ENCODE data around the gene GFPT1.

GFPT1 gene

DNA sequence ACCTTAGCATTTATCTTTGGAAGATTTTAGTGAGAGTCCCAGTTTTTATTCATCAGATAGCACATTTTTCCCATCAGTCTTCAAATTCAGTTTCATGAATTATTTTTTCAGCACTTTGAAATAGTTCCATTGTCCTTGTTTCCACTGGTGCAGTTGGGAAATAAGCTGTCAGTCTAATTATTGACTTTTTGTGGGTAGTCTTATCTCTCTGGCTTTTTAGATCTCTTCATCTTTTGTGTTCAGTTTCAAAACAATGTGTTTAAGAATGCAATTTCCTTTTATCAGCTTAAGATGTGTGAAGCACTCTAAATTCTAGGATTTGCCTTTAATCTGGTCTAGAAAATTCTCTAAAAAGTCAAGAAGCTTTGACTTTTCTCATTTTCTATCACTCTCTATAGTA, 70.5 kb downstream of the GFPT1 start:
- DNase-seq (ENCODE audit: low read depth) = no peak

DNA sequence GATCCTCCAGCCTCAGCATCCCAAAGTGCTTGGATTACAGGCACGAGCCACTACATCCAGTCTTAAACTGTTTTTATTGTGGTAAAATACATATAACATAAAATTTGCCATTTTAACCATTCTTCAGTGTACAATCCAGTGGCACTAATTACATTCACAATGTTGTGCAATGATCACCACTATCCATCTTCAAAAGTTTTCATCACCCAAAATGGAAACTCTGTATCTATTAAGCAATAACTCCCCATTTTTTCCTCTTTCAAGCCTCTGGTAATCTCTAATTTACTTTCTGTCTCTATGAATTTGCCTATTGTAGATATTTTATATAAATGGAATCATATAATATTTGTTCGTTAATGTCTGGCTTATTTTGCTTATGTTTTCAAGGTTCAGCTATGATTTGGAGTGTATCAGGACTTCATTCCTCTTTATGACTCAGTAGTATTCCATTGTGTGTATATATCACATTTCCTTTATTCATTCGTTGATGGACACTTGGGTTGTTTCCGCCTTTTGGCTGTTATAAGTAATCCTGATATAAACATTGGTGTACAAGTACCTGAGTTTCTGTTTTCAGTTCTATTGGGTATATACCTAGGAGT, 71.8 kb downstream of the GFPT1 start:
- DNase-seq (ENCODE audit: low read depth) = no peak

DNA sequence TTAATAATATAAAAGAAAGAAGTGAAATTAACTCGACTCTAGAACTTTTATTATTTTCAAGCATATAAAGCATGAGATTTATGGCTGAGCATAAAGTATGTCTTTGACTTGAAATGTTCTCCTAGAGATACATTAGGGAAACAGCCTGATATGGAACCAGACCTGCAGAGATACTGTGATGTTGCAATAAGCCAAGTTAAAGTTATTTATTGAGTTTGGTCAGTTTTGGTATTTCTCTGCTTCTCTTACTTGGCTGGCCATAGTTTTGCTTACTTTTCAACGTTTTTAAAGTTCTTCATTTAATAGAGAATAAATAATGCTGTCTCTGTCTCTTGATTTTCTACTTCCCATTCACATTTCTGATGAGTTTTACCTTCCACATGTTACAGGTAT, 76.0 kb downstream of the GFPT1 start:
- DNase-seq (ENCODE audit: low read depth) = no peak

DNA sequence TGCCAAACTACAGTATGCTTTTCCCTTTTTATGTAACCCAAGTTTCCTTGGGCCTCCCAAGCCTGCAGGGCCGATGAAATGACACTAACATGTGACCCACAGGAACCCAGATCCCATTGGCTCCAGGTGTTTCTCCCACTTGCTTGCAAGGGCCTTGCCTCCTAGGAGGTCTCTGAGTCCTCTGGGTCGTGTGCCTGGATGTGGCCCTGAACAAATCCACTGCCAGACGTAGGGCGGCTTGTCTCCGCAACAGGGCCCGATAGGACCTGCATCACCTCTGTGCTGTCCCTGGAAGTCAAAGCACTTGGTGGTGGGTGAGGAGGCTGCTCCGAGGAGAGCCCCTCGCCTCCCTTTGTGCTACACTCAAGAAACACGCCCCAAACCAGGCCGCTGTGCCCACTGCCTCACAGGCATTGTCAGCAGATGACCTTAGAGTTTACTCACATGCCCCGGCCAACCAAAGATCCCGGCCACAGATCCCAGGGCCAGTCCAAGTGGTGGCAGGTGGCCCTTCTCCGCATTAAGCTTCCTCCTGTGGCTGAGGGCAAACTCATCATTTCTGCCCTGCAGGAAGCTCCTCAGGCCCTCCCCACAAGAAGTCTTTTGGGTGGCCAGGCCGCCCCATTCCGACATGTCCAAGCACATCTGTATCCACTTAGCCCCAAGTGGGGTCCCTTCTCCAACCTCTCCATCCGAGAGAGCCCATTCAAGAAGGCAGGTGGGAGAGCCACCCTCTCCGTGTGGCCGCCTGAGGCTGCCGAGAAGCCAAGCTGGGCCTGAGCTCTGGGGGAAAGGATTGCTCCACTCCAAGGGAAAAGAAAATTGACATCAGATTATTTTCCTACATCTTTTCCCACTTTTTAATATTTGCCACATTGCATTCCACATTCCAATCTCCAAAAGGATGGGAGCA, 76.7 kb downstream of the GFPT1 start:
- DNase-seq (ENCODE audit: low read depth) = no peak

DNA sequence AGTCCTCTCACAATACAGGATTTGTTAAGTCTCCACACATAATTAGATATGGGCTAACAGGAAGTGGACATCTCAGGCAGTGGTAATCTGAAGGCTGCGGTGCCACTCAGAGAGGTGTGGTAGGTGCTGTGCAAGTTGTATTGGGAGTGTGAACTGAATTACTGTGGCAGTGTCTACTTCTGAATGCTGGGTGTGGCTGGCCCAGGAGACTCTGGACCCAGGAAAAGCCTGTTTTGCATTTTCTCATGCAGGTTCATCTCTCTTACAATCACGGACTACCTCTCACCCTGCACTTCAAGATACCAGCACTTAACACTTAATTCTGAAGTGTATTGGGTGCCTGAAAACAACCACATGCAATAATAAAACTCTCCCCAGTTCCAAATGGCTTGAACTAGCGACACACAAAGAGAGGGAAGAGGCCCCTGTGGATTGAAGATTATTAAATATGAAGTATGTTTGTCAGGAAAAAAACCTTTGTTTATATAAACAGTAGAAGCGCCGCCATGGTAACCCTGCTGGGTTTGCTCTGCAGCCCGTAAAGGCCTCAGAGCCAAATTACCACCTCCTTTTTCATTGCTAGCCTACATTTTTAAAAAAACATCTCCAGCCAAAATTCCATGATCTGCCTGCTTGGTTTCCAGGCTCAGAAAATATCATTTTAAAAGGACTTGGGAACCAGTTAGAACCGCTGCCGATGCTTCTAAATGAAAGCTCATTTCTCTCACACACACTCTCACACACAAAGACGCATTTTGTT, 77.5 kb downstream of the GFPT1 start:
- no peak for DNase-seq (ENCODE audit: low read depth)

DNA sequence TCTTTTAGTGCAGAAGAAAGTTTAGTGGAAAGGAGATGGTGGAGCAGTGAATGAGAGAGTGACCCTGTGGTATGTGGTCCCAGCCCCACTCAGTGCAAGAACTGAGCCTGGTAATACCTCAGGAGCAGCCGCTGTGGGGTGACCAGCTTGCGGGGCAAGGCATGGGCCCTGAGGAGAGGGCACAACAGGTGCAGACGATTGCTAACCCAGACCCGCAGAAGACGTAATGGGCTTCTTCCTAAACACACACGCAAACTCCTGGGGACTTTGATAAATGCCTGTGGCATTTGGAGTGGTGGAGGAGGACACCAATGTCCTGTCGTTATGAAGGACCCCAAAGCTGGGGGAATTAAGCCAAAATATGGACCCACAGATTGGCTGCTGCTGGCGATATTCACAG, 78.7 kb downstream of the GFPT1 start:
- no peak for DNase-seq (ENCODE audit: low read depth)

DNA sequence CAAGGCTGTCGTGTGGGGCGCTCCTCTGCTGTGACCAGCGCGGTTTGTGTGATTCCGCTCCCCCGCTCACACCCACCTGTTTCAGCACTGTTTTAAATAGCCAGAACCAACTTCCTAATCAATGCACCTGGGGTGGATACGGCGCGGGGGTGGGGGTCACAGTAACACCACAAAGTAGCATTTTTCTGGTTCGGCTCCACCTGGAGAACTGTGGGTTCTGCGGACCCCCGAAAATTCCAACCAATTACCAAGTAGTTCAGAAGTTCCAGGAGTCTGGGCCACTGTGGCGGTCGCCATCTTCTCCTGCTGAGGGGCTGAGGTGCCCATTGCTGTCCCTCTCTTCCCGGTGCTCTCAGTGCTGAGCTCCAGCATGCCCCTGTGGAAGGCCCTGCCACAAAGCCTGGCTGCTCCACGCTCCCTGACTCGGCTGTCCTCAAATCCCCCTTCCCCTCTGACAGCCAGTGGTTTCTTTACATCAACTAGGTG, 79.4 kb downstream of the GFPT1 start:
- DNase-seq (ENCODE audit: low read depth) = no peak

DNA sequence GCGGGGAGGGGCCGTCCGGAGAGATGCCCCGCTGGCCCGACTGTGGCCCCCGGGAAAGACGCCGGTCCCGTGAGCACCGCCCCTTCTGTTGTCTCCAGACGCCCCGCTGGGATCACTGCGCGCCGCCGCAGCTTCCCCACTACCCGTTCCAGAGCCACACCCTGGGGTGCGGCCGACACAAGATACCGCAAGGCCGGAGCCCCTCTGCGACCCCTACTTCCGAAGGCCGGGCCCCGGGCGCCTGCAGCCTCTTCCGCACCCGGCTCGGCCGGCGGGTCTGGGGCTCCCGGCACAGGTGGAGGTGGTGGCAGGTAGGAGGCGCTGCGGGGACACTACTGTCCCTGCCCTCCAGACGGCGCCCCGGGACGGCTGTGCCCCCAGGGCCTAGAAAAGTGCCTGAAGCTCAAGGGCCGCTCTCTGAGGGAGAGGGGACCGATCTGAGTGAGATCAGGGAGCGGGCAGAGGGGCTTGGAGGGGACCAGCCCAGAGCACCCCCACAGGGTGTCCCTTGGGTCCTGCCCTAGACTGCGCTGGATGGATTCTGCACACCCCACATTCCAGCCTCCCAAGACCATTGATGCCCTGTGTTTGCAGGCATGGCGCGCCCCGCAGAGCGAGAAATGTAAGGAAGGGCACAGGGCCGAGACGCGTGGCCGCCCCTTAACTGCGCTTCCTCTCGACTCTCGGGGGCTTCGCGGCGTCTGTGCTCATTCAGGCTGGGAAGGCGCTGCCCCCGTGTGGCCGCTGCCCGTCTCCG, 80.0 kb downstream of the GFPT1 start:
- peak; percentile 24 for DNase-seq (ENCODE audit: low read depth)

DNA sequence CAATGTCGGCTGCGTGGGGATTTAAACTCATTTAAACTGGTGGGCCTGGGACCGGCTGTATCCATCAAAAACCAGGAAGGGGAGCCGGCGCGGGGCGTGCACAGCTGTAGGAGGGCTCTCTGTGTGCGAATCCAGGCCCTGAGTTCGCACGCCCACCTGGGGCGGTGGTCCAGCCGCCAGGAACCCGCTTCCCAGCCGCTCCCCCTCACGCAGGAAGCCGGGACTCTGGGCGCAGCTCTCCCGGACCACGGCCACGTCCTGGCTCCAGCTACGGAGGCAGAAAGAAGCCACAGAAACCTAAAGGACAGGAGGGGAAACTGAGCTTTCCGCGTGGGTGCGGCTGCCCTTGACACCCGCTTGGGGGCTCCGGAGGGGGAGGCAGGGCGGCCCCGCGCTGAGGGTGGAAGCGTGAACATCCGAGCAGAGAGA, 80.6 kb downstream of the GFPT1 start:
- no peak for DNase-seq (ENCODE audit: low read depth)

DNA sequence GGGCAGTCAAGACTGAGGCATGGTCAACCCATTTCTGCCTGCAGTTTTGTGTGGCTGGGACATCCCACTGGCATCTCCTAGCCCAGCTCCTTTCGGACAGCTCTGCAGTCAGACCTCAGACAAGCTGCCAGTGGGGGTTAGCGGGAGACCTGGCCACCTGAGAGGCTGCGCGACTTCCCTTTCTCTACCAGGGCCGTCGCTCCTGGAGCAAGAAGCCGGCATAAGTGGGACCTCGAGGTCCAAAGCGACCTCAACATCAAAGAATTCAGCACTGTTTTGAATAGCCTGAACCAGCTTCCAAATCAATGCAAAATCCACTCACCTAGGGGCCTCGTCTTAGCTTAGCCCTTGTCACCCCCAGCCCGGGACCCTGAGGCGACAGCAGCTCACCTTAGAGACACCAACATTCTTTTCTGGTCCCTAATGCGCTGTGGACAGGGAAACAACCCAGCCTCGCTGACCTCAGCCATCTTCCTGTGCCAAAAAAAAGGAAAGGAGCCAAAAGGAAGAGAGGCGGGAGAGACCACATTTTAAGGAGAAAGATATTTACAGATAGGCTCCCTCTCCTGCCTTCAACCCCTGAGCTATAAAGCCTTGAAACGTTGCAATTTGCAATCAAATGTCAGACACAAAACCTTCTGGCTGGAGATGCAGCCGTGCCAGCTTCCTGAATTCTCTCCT, 81.2 kb downstream of the GFPT1 start:
- no peak for DNase-seq (ENCODE audit: low read depth)

DNA sequence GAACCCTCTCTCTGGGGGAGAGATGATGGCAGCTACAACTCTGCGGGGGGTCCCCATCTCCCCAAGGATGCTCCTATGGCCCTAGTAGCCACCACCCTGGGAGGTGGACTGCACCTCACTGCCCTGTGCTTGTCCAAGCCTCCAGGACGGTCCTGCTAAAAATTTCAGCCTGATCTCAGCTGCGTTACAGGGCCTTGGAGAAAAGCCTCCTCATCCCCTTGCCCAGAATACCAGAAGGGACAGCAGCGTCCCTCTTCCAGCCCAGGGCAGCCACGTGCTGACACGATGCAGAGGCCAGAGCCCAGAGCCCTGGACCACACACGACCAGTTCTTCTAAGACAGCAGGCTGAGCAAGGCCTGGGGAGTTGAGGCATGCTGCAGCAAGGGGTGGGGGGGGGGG, 81.9 kb downstream of the GFPT1 start:
- DNase-seq (ENCODE audit: low read depth) = no peak

DNA sequence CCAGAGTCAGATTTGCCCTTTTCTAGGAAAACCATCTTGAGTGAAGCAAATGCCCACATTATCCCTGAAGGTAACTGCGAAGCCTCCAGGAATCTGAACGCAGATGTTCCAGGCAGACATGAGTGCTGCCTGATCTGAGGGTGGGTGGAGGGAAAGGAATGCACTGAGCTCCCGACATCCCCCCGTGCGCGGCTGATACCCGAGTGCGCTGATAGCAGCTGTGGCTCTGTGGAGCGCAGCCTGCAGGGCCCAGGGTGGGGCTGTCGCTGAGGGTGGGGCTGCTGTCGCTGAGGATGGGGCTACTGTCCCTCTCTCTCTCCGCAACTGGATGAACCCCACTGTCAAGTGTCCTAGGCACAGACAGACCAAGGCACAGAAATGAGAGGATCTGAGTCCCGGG, 82.4 kb downstream of the GFPT1 start:
- no peak for DNase-seq (ENCODE audit: low read depth)

DNA sequence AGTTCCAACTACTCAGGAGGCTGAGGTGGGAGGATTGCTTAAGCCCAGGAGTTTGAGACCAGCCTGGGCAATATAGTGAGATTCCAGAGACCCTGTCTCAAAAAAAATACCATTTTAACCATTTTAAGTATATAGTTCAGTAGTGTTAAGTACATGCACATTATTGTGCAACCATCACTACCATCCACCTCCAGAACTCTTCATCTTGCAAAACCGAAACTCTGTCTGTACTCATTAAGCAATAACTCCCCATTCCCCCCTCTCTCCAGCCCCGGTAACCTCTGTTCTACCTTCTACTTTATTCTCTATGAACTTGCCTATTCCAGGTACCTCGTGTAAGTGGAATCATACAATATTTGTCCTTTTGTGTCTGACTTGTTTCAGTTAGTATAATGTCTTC, 86.4 kb downstream of the GFPT1 start:
- DNase-seq (ENCODE audit: low read depth) = no peak

DNA sequence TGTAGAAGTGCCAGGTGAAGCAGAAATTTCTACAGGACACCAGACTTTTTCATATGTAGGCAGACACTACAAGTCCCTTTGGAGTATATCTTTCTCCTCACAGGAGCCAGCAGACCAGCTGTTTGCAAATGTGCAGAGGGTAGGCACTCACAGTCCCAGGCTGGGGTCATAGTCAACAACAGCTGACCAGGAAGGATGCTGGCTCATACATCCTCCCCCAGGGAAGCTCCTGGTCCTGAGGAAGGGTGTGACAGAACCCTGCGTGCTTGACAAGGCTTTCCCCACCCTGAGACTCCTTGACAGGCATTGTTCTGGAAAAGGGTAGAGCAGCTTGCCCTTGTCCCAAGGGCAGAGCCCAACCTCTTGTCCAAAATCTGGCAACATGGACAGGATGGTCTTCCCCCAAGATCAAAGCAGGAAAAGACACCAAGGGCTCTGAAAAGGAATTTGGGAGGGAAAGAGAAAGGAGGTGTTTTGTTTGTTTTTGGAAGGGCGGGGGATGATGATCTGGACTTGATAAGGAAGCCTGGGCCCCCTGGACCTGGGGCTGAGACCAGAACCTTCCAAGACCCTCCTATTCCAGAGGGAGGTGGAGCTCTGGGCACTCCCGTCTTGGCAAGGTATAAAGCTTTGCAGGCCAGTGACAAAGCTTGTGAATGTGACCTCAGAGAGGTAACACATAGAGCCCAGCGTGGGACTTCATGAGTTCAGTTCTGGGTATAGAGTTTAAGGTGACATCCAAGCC, 87.1 kb downstream of the GFPT1 start:
- DNase-seq (ENCODE audit: low read depth) = no peak

DNA sequence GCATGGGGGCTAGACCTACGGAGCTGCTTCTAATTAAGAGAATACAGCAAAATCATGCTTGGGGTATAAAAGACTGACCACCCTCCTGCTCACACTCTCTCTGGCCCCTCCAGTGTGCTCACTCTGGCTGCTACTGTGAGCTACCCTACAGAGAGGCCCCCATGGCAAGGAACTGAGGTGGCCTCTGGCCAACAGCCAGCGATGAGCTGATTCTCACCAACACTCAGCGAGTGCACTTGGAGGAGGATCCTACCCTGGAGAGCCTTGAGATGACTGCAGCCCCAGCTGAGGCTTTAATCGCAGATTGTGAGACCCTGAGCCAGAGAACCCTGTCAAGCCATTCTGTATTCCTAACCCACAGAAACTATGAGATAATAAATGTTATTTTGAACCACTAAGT, 88.2 kb downstream of the GFPT1 start:
- DNase-seq (ENCODE audit: low read depth) = no peak

DNA sequence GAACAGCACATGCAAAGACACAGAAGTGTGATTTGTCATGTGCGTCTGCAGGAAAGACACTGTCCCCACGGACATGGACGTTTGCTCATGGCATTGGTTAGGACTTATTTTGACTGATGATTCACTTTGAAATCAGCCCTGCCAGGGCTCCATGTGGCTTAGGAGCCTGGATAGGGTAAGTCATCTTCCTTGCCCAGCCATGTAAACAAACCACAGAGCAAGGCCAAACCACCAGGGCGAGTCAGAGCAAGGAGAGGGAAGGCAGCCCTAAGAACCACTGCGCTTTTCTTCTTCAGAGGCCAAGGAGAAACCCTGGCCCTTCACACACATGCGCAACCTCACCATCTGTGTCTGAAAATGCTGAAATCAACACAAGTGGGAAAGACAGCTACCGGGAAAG, 88.8 kb downstream of the GFPT1 start:
- no peak for DNase-seq (ENCODE audit: low read depth)

DNA sequence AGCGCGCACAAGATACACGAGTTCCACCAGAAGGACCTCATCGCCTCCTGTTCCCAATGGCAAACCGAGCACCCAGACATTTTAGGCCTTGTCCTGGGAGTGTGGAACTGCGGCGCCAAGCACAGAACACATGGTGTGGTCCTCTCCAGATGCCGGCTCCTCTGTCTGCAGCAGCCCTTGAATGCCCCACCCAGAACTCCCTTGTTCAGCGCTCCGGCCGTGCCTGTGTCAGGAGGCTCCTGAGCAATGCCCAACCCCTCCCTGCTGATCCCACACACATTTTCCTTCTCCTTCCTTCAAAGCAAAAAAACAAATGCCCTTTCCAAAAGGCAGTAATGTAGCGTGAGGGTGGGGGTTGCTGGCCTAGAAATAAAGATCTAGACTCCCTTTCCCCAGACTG, 89.8 kb downstream of the GFPT1 start:
- DNase-seq (ENCODE audit: low read depth) = no peak

DNA sequence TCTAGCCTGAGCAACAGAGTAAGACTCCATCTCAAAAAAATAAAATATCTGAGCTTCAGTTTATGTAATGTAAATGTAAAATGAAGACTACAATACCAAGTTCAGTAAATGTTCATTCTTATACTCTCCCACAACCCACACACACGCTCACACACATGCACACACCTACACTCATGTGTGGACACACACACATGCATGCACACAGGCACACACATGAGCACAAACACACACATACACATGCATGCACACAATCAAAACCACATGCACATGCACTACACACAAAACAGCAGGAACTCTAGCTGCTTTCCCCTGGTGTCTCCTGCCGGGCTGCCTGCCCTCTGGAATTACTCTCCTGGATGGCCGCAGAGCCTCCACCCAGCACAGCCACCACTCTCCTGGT, 90.6 kb downstream of the GFPT1 start:
- no peak for DNase-seq (ENCODE audit: low read depth)

DNA sequence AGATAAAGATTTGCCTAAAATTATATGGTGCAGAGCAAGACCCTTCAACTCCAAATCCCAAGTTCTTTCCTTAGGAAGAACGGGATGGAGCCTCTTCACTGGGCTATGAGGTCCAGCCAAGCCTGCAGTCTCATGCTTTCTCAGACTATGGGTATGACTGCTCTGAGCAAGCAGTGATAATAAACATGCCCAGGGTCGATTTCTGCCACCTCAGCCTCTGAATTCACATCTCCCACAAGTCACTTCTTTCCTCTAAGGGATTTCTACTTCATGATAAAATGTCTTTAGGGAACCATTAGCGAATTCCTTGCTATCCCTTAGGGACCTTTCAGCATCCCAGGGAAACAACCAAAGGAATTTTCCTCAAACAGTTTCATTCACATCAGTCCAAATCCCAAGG, 94.8 kb downstream of the GFPT1 start:
- DNase-seq (ENCODE audit: low read depth) = no peak

DNA sequence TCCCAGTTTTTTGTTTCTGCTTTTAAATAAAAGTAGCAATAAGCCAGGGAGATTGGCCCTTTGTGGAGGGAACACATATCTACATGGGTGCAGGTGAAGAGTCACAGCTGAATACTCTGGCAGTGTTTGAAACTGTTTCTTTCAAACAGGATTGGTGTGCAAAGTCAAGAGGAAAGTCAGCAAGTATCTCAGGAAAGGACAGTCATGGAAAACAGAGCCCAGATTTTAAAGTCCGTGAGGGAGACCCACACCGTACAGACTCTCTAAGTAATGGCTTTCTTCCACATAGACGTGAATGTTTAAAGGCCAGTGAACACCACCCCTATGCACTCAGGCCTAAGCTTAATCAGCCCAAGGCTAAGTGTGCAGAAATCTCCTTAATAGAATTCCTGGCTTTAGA, 95.3 kb downstream of the GFPT1 start:
- no peak for DNase-seq (ENCODE audit: low read depth)

Data from stimulated activated CD4-positive, alpha-beta T cell treated with anti-CD3 and anti-CD28 coated beads, Interleukin-2, amount 100 ng/mL, for 4 hours (primary cell).